Measurements from ENCODE around the gene DOCK2. TPM values are rescaled to one million over a fixed set of nuclear protein-coding genes. Genes with fewer than 3 reads are reported as not detected.

DOCK2 gene
- total and polyA plus RNA-seq, 2 donors (not counting 1 experiment from before 2014, with no cell fraction given): 112 to 330 TPM

GRCh38 chr5:169634606-169635005 lies 2.5 kb upstream of the DOCK2 start:
- Histone ChIP-seq H3K27ac (ENCODE audit: low read length in 2 of 2) (no peak overlapping the region), H3K4me2 (replicated peaks; ENCODE audit: low read depth, low read length, poor library complexity, severe bottlenecking) (no peak overlapping the region), H3K9me3 (ENCODE audit: control extremely low read depth in 1 of 3, control insufficient read depth in 2 of 3, insufficient read depth in 1 of 3, low read length in 2 of 3) (peaks cover 0 to 4% (median 3%) of the 10 kb centered on the region in 3 donors), H3K27me3 (replicated peaks in 1 of 4; ENCODE audit: control extremely low read depth in 1 of 4, control insufficient read depth in 3 of 4, insufficient read depth in 4 of 4, low read length in 3 of 4) (no peaks in the 10 kb centered on the region), H3K36me3 (replicated peaks in 1 of 2; ENCODE audit: control extremely low read depth in 1 of 2, control insufficient read depth in 1 of 2, extremely low read depth in 1 of 2, insufficient read depth in 2 of 2, low read length in 1 of 2) (peaks cover 0 to 11% of the 10 kb centered on the region in 2 experiments), H4K20me1 (ENCODE audit: control insufficient read depth, insufficient read depth, low read length, poor library complexity, severe bottlenecking) (peaks cover 17% of the 10 kb centered on the region), H2AFZ (ENCODE audit: insufficient read depth, low read depth, low read length, poor library complexity, severe bottlenecking) (no peak overlapping the region), H3K9ac (ENCODE audit: low read length) (no peak overlapping the region), H3K79me2 (ENCODE audit: control insufficient read depth, insufficient read depth, low read length) (peaks cover 33% of the 10 kb centered on the region), H3K4me3 (ENCODE audit: control extremely low read depth in 1 of 5, extremely low read depth in 1 of 5, insufficient read depth in 1 of 5, low read depth in 2 of 5, low read length in 4 of 5) (no peak overlapping the region), H3K4me1 (ENCODE audit: control insufficient read depth in 2 of 2, insufficient read depth in 2 of 2, low read length in 2 of 2) (peaks cover 11 to 22% of the 10 kb centered on the region in 2 donors)
- Mint-ChIP-seq H3K9me3 (ENCODE audit: insufficient read depth) (peaks cover 11% of the 10 kb centered on the region), H3K4me3 (no peak overlapping the region), H3K27me3 (no peaks in the 10 kb centered on the region), H3K4me1 (peaks cover 26% of the 10 kb centered on the region), H3K27ac (no peak overlapping the region)
- no CpG with 5 or more reads among the region's 1 CpG for WGBS (ENCODE audit: insufficient coverage)
- no peak for ATAC-seq (ENCODE audit: low read depth)
- TF ChIP-seq, protein P1, sequence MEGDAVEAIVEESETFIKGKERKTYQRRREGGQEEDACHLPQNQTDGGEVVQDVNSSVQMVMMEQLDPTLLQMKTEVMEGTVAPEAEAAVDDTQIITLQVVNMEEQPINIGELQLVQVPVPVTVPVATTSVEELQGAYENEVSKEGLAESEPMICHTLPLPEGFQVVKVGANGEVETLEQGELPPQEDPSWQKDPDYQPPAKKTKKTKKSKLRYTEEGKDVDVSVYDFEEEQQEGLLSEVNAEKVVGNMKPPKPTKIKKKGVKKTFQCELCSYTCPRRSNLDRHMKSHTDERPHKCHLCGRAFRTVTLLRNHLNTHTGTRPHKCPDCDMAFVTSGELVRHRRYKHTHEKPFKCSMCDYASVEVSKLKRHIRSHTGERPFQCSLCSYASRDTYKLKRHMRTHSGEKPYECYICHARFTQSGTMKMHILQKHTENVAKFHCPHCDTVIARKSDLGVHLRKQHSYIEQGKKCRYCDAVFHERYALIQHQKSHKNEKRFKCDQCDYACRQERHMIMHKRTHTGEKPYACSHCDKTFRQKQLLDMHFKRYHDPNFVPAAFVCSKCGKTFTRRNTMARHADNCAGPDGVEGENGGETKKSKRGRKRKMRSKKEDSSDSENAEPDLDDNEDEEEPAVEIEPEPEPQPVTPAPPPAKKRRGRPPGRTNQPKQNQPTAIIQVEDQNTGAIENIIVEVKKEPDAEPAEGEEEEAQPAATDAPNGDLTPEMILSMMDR (IDR thresholded peaks at IDR 0.05): no peak
- TF ChIP-seq EZH2 (IDR thresholded peaks at IDR 0.05; ENCODE audit: borderline replicate concordance, insufficient read depth, low read depth, low read length, poor library complexity, severe bottlenecking): no peak
- ChIA-PET CTCF (no interaction called here), POLR2A (no interaction called here)
- DNase-seq: no peak
- intact Hi-C loops (cut with micrococcal nuclease): no loop called here

DNA sequence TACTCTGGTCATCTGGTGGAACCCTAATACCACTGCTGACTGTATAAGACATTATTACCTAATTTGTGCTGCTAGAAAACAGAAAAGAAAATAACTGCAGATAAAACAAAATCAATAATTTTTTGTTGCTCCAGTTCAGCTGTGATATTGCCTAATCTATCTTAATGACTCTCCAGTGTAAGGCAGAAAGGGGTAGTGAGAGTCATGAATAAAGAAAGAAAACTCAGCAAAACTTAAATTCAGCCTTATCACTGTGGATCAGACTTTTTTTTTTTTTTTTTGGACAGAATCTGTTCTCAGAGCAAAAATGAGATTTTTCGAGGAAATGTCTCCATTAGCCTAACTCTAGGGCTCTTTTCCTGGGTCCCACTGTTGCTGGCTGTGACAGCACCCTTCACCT lies 1.1 kb upstream of the DOCK2 start:
- intact Hi-C loops (cut with micrococcal nuclease): loop anchor here (2.0 kb wide), 2 partner anchors 19 to 1057 kb away; partner anchors contain the start of gene PANK3
- no CpG with 5 or more reads among the region's 1 CpG for WGBS (ENCODE audit: insufficient coverage)
- Histone ChIP-seq H4K20me1 (ENCODE audit: control insufficient read depth, insufficient read depth, low read length, poor library complexity, severe bottlenecking) (peaks cover 31% of the 10 kb centered on the region), H3K4me3 (ENCODE audit: control extremely low read depth in 1 of 5, extremely low read depth in 1 of 5, insufficient read depth in 1 of 5, low read depth in 2 of 5, low read length in 4 of 5) (no peak overlapping the region), H3K27me3 (replicated peaks in 1 of 4; ENCODE audit: control extremely low read depth in 1 of 4, control insufficient read depth in 3 of 4, insufficient read depth in 4 of 4, low read length in 3 of 4) (no peaks in the 10 kb centered on the region), H3K4me1 (ENCODE audit: control insufficient read depth in 2 of 2, insufficient read depth in 2 of 2, low read length in 2 of 2) (peaks cover 19 to 26% of the 10 kb centered on the region in 2 donors), H3K79me2 (ENCODE audit: control insufficient read depth, insufficient read depth, low read length) (peaks cover 47% of the 10 kb centered on the region), H3K9ac (ENCODE audit: low read length) (peak overlapping the region; percentile 97), H2AFZ (ENCODE audit: insufficient read depth, low read depth, low read length, poor library complexity, severe bottlenecking) (no peak overlapping the region), H3K36me3 (replicated peaks in 1 of 2; ENCODE audit: control extremely low read depth in 1 of 2, control insufficient read depth in 1 of 2, extremely low read depth in 1 of 2, insufficient read depth in 2 of 2, low read length in 1 of 2) (peaks cover 5 to 20% of the 10 kb centered on the region in 2 experiments), H3K27ac (ENCODE audit: low read length in 2 of 2) (no peak overlapping the region), H3K4me2 (replicated peaks; ENCODE audit: low read depth, low read length, poor library complexity, severe bottlenecking) (peak overlapping the region; percentile 96), H3K9me3 (ENCODE audit: control extremely low read depth in 1 of 3, control insufficient read depth in 2 of 3, insufficient read depth in 1 of 3, low read length in 2 of 3) (peaks cover 0 to 6% (median 6%) of the 10 kb centered on the region in 3 donors)
- Mint-ChIP-seq H3K4me1 (peaks cover 37% of the 10 kb centered on the region), H3K27ac (peak overlapping the region; percentile 11), H3K4me3 (peak overlapping the region; percentile 98), H3K27me3 (no peaks in the 10 kb centered on the region), H3K9me3 (ENCODE audit: insufficient read depth) (peaks cover 11% of the 10 kb centered on the region)
- no peak for DNase-seq
- no peak for TF ChIP-seq EZH2 (IDR thresholded peaks at IDR 0.05; ENCODE audit: borderline replicate concordance, insufficient read depth, low read depth, low read length, poor library complexity, severe bottlenecking)
- TF ChIP-seq, protein P1 (IDR thresholded peaks at IDR 0.05): no peak
- no peak for ATAC-seq (ENCODE audit: low read depth)
- ChIA-PET POLR2A (interaction anchor here (1.0 kb wide), 1 partner anchor 52 kb away, joined by 3 read pairs; the partner anchor contains the start of gene SPDL1), CTCF (no interaction called here)
